HEK293 (cell line): Measurements from ENCODE around the gene FALEC.
A peak's percentile ranks its signal among the peaks of the same experiment; 100 is the strongest.

Experiments
- BCL11A ChIP-seq: fragments of 450-650 bp; formaldehyde crosslinking; IDR thresholded peaks from 2 replicates; pipeline ENCODE4 v1.5.1; 2016; ENCODE audit warnings: low read depth, missing biosample characterization, missing genetic modification characterization
- BCL11B ChIP-seq: fragments of 450-650 bp; formaldehyde crosslinking; IDR thresholded peaks from 2 replicates; pipeline ENCODE4 v1.5.1; 2016; ENCODE audit warnings: low read depth, missing biosample characterization, missing genetic modification characterization
- GFI1B ChIP-seq: fragments of 450-650 bp; formaldehyde crosslinking; IDR thresholded peaks from 2 replicates; pipeline ENCODE4 v1.5.1; 2016; ENCODE audit warnings: missing biosample characterization, missing genetic modification characterization
- GLIS2 ChIP-seq: fragments of 450-650 bp; formaldehyde crosslinking; IDR thresholded peaks from 2 replicates; pipeline ENCODE4 v1.5.1; 2016; ENCODE audit warnings: missing biosample characterization, missing genetic modification characterization
- HOXA7 ChIP-seq: sonication (generic); formaldehyde crosslinking; IDR thresholded peaks from 2 replicates; pipeline ENCODE4 v1.8.1; 2022; ENCODE audit warnings: missing genetic modification reagents, borderline replicate concordance
- HOXC10 ChIP-seq: sonication (generic); formaldehyde crosslinking; IDR thresholded peaks from 2 replicates; pipeline ENCODE4 v1.8.1; 2023; ENCODE audit warnings: mild to moderate bottlenecking, missing genetic modification reagents
- KLF10 ChIP-seq: fragments of 450-650 bp; IDR thresholded peaks from 2 replicates; pipeline ENCODE4 v1.5.1; 2018; ENCODE audit warnings: missing biosample characterization, mild to moderate bottlenecking, missing genetic modification characterization
- OSR2 ChIP-seq: fragments of 450-650 bp; formaldehyde crosslinking; IDR thresholded peaks from 2 replicates; pipeline ENCODE4 v1.5.1; 2016; ENCODE audit warnings: missing biosample characterization, missing genetic modification characterization
- PRDM6 ChIP-seq: fragments of 450-650 bp; formaldehyde crosslinking; IDR thresholded peaks from 2 replicates; pipeline ENCODE4 v1.5.1; 2017; ENCODE audit warnings: missing biosample characterization, missing genetic modification characterization
- RBAK ChIP-seq: fragments of 450-650 bp; formaldehyde crosslinking; IDR thresholded peaks from 2 replicates; pipeline ENCODE4 v1.5.1; 2016; ENCODE audit warnings: missing biosample characterization, missing genetic modification characterization
- SCRT2 ChIP-seq: fragments of 450-650 bp; formaldehyde crosslinking; IDR thresholded peaks from 2 replicates; pipeline ENCODE4 v1.5.1; 2016; ENCODE audit warnings: missing biosample characterization, missing genetic modification characterization
- SP2 ChIP-seq: fragments of 450-650 bp; formaldehyde crosslinking; IDR thresholded peaks from 2 replicates; pipeline ENCODE4 v1.5.1; 2016; ENCODE audit warnings: missing biosample characterization, missing genetic modification characterization
- TSHZ1 ChIP-seq: fragments of 450-650 bp; formaldehyde crosslinking; IDR thresholded peaks from 2 replicates; pipeline ENCODE4 v1.5.1; 2016; ENCODE audit warnings: missing biosample characterization, missing genetic modification characterization, borderline replicate concordance
- ZBTB17 ChIP-seq: fragments of 450-650 bp; formaldehyde crosslinking; IDR thresholded peaks from 2 replicates; pipeline ENCODE4 v1.5.1; 2016; ENCODE audit warnings: missing biosample characterization, missing genetic modification characterization
- ZEB2 ChIP-seq: fragments of 450-650 bp; formaldehyde crosslinking; IDR thresholded peaks from 2 replicates; pipeline ENCODE4 v1.5.1; 2016; ENCODE audit warnings: missing biosample characterization, missing genetic modification characterization
- ZFHX2 ChIP-seq: fragments of 450-650 bp; formaldehyde crosslinking; conservative IDR thresholded peaks from 2 replicates; pipeline ENCODE4 v1.5.1; 2016; ENCODE audit warnings: missing biosample characterization, missing genetic modification characterization
- ZIC2 ChIP-seq: fragments of 450-650 bp; formaldehyde crosslinking; IDR thresholded peaks from 2 replicates; pipeline ENCODE4 v1.5.1; 2016; ENCODE audit warnings: missing biosample characterization, missing genetic modification characterization
- ZNF112 ChIP-seq: fragments of 450-650 bp; formaldehyde crosslinking; IDR thresholded peaks from 2 replicates; pipeline ENCODE4 v1.5.0; 2017; ENCODE audit warnings: missing biosample characterization, missing genetic modification characterization
- ZNF146 ChIP-seq: fragments of 450-650 bp; formaldehyde crosslinking; IDR thresholded peaks from 2 replicates; pipeline ENCODE4 v1.5.1; 2016; ENCODE audit warnings: missing biosample characterization, missing genetic modification characterization
- ZNF26 ChIP-seq: fragments of 450-650 bp; formaldehyde crosslinking; IDR thresholded peaks from 2 replicates; pipeline ENCODE4 v1.5.1; 2016; ENCODE audit warnings: missing biosample characterization, missing genetic modification characterization
- ZNF274 ChIP-seq, 2 experiments: fragments of 200-500 bp in 1 of 2; fragments of 450-650 bp in 1 of 2; sonication (Bioruptor generic) in 1 of 2; formaldehyde crosslinking in 1 of 2; IDR thresholded peaks; 2 replicates each; pipeline versions ENCODE4 v1.5.1 to v1.6.1; 2014 to 2016; ENCODE audit warnings: borderline replicate concordance in 1 of 2, inconsistent platforms in 1 of 2, low read length in 1 of 2, missing biosample characterization in 1 of 2, missing genetic modification characterization in 1 of 2
- ZNF350 ChIP-seq: fragments of 450-650 bp; formaldehyde crosslinking; IDR thresholded peaks from 2 replicates; pipeline ENCODE4 v1.5.0; 2017; ENCODE audit warnings: missing biosample characterization, mild to moderate bottlenecking, missing genetic modification characterization
- ZNF362 ChIP-seq: fragments of 450-650 bp; formaldehyde crosslinking; IDR thresholded peaks from 2 replicates; pipeline ENCODE4 v1.5.1; 2016; ENCODE audit warnings: missing biosample characterization, missing genetic modification characterization
- ZNF433 ChIP-seq: fragments of 450-650 bp; formaldehyde crosslinking; IDR thresholded peaks from 2 replicates; pipeline ENCODE4 v1.5.1; 2016; ENCODE audit warnings: missing biosample characterization, missing genetic modification characterization, low read depth
- ZNF585B ChIP-seq: fragments of 450-650 bp; formaldehyde crosslinking; IDR thresholded peaks from 2 replicates; pipeline ENCODE4 v1.5.1; 2016; ENCODE audit warnings: missing biosample characterization, missing genetic modification characterization
- ZNF645 ChIP-seq: fragments of 450-650 bp; formaldehyde crosslinking; IDR thresholded peaks from 2 replicates; pipeline ENCODE4; 2016; ENCODE audit warnings: missing biosample characterization, missing genetic modification characterization
- ZNF658 ChIP-seq: fragments of 450-650 bp; formaldehyde crosslinking; IDR thresholded peaks from 2 replicates; pipeline ENCODE4; 2016; ENCODE audit warnings: missing biosample characterization, missing genetic modification characterization
- ZNF701 ChIP-seq: fragments of 450-650 bp; formaldehyde crosslinking; IDR thresholded peaks from 2 replicates; pipeline ENCODE4 v1.5.1; 2016; ENCODE audit warnings: missing biosample characterization, missing genetic modification characterization
- ZNF785 ChIP-seq: fragments of 450-650 bp; formaldehyde crosslinking; IDR thresholded peaks from 2 replicates; pipeline ENCODE4 v1.5.1; 2016; ENCODE audit warnings: missing biosample characterization, missing genetic modification characterization
- ZSCAN30 ChIP-seq: fragments of 450-650 bp; IDR thresholded peaks from 2 replicates; pipeline ENCODE4 v1.5.1; 2018; ENCODE audit warnings: missing biosample characterization, mild to moderate bottlenecking, missing genetic modification characterization, moderate library complexity

FALEC gene

GRCh38 chr1:150516050-150516591 is 569 bp downstream of the FALEC start (continued):
- TF ChIP-seq ZNF274 (IDR thresholded peaks at IDR 0.05; ENCODE audit: low read length): no peak
- no peak for TF ChIP-seq ZNF274 (tag by site-specific recombination; IDR thresholded peaks at IDR 0.05; ENCODE audit: borderline replicate concordance)
- no peak for TF ChIP-seq ZNF785 (tag by site-specific recombination)
- TF ChIP-seq GFI1B (tag by site-specific recombination): no peak
- no peak for TF ChIP-seq HOXA7 (CRISPR knock-in tag)
- no peak for TF ChIP-seq ZNF585B (tag by site-specific recombination)
- no peak for TF ChIP-seq PRDM6 (tag by site-specific recombination)
- no peak for TF ChIP-seq SCRT2 (tag by site-specific recombination)
- TF ChIP-seq BCL11A: no peak; the same call in 1 of the 2 replicates
- no peak for TF ChIP-seq TSHZ1 (tag by site-specific recombination)
- TF ChIP-seq RBAK: no peak
- no peak for TF ChIP-seq GLIS2 (tag by site-specific recombination)
- TF ChIP-seq KLF10: no peak
- TF ChIP-seq ZSCAN30 (tag by site-specific recombination): no peak; the same call in 1 of the 2 replicates
- no peak for TF ChIP-seq HOXC10 (CRISPR knock-in tag)
- TF ChIP-seq ZBTB17 (tag by site-specific recombination): peak; percentile 58
- no peak for TF ChIP-seq ZNF112 (tag by site-specific recombination)
- no peak for TF ChIP-seq BCL11B (tag by site-specific recombination)
- no peak for TF ChIP-seq SP2 (tag by site-specific recombination)
- no peak for TF ChIP-seq ZNF645
- no peak; the same call in none of the 2 replicates for TF ChIP-seq ZFHX2 (tag by site-specific recombination)
- no peak for TF ChIP-seq ZNF146 (tag by site-specific recombination)
- peak; percentile 75 for TF ChIP-seq ZNF362
- peak; percentile 83 for TF ChIP-seq OSR2 (tag by site-specific recombination)
- TF ChIP-seq ZNF658 (tag by site-specific recombination): no peak
- no peak for TF ChIP-seq ZNF26 (tag by site-specific recombination)
- no peak for TF ChIP-seq ZNF433
- TF ChIP-seq ZIC2 (tag by site-specific recombination): no peak
- no peak for TF ChIP-seq ZNF350
- no peak for TF ChIP-seq ZNF701
- TF ChIP-seq ZEB2 (tag by site-specific recombination): no peak
